ENCODE results near the gene IGF2BP3.
A peak's percentile ranks its signal among the peaks of the same experiment; 100 is the strongest.

IGF2BP3 gene

DNA sequence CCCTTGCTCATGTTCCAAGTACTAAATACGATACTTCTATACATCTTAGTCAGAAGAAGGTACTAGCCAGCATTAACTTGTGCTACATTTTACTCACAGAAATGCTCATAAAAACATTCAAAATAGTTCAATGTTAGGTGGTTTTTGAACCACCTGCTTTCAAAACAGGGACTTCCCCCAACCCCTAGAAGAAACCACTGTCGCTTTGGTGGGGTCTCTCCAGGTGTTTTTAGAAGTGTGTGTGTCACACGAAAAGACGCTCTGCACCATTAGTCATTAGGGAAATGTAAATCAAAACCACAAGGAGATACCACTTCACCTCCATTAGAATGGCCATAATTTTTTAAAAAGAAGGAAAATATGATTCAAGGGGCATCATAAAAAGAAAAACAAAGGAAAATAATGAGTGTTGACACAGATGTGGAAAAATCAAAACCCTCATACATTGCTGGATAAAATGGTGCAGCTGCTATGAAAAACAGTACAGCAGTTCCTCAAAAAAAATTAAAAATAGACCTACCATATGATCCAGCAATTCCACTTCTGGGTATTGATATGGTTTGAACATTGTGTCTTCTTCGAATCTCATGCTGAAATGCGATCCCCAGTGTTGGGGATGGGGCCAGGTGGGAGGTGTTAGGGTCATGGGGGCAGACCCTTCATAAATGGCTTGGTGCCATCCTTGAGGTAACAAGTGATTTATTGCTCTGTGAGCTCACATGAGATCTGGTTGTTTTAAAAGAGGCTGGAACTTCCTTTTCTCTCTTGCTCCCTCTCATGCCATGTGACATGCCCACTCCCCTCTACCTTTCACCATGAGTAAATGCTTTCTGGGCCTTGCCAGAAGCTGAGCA lies 96.9 kb downstream of the IGF2BP3 start:
- DNase-seq (ENCODE audit: low spot score), result no peak

DNA sequence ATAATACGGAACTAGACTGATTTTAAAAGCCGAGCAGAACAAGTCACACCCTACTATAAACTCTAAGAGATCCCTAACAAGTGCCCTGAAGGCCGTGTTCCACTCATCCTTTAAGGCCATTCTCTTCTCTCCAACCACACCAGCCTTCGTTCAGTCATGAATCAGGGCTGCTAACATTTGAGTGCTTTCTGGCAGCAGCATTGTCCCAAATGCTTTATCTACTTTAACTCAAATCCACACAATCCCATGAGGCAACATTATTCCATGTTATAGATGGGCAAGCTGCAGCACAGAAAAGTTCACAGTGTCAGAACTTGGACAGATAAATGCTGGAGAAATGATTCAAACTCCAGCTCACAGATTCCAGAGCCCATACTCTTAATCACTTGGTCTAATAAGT lies 97.7 kb downstream of the IGF2BP3 start:
- no peak for DNase-seq (ENCODE audit: low spot score)

DNA sequence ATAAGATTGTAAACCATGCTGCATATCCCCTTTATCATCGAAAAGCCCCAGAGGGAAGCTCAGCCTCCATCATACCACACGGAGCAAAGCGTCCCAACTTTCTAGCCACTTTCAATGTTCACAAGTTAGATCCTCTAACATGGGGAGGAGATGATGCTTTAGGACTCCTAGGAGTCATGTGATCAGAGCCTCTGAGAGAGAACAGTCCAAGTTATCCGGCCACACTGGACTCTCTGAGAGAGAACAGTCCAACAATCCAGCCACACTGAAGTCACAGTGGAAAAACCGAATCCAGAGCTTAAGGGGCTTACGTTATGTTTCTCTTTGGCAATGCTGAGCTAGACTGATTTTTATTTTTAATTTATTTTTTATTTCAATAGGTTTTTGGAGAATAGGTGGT lies 98.6 kb downstream of the IGF2BP3 start:
- no peak for DNase-seq (ENCODE audit: low spot score)

DNA sequence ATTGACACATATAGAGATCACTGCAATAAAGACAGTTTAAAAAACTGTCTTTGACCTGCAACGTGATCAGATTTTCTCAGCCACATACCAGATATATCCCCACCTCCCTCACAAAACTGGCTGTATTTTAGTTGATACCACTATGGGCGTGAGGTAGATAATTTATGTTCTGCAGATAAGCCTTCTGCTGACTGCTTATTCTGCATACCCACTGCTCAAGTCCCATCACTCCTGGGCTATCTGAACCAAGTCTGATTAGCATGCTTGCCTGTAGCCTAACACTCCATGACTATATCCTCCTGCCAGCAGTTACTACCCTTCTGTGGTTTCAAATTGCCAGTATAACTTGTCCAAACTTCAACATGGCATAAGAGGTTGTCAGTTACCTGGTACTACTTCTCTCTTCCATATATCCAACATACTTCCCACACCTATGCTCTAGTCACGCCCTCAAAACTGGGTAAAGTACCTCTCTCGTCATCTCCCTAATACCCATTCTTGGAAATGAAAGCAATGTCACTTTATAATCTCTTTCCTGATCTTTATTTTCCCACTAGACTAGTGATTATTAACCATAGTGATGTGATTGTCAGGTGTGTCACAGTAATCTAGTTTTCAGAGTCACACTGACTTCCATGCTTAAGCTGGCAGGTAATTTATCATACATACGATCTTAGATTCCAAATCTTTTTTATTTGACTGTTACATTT lies 100.4 kb downstream of the IGF2BP3 start:
- no peak for DNase-seq (ENCODE audit: low spot score)

DNA sequence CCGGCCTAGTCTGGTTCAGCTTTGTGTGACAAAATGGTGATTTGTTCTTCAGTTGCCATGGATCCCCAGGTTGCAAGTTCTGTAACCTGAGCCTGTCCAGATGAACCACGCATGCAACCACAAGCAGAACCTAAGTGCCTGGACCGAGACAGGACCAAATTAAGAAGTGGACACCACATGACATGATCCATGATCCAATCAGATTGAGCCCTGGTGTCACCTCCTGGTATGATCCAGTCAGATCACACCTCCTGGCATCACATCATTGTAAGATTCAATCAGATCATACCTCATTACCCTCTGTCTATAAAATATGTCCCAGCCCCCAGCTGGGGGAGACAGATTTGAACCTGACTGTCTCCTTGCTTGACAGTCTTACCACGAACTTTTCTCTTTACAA lies 101.2 kb downstream of the IGF2BP3 start:
- DNase-seq (ENCODE audit: low spot score), result no peak

DNA sequence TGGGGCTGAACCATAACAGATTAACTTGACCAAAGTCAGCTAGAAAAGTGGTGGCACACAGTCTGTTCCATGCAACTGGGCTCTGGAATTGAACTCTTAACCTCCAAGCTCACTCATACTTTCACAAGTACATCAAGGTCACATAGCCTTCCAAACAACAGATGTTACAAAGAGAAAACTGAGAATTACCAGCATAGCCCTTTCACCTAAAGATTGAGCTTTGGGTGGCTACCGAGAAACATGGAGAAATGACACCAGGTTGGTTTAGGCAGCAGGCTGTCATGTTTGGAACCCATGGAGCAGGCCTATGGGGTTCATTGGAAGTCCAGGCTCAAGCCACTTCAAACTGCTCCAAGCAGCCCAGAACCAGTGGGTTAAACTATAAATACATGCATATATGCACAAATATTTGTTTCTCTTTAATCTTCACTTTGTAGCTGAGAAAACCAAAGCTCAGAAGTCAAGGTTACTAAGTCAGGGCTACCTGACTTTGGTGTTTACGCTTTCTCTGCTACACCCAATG lies 112.1 kb downstream of the IGF2BP3 start:
- no peak for DNase-seq (ENCODE audit: low spot score)

DNA sequence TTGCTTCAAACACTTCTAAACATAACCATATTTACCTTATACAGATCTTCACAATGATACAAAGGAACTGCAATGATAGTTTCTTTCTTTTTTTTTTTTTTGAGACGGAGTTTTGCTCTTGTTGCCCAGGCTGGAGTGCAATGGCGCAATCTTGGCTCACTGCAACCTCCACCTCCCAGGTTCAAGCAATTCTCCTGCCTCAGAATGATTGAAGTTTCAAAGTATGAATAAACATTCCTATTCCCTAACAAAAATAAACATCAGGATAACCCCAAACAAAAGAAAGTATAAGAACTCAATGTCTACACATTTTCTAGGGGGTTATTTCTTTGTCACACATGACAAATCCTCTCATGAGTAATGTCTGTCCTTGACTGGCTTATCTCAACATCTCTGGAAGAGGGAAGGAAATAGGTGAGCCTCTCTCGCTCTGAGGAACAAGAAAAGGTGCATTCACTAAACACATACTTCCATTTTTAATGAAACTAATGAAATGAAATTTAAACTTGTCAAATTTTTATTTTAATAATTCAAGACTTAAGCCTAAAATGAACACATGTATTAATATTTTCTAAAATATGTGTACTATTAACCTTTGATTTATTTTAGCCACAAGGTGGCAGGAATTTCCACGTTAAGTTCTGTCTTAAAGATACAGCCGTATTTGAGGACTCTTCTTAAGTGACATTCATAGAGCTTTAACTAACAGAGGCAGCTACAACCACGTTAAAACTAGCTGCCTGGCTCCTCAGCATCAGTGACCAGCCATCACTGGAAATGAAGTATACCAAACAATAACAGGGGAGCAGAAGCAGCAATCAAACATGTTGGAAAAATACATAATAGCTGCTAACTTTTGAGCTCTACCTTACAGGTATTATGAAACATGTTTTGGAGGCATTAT lies 112.8 kb downstream of the IGF2BP3 start:
- DNase-seq (ENCODE audit: low spot score), result peak; percentile 51

DNA sequence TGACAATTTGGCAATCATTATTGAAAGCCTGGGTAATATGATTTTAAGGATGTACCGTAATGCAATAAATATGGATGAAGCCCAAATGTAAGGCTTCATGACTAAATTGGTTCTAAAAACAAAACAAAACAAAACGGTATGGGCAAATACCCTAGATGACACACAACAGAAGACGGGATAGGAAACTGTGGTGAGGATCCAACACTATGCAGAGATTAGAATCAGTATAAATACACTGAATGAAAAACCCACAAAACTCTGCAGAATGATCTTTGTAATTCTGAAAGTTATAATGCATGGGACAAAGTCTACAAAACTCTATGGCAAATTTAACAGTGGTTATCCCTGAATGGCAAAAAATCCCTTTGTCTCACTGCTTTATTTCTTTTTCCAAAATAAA lies 113.6 kb downstream of the IGF2BP3 start:
- no peak for DNase-seq (ENCODE audit: low spot score)

DNA sequence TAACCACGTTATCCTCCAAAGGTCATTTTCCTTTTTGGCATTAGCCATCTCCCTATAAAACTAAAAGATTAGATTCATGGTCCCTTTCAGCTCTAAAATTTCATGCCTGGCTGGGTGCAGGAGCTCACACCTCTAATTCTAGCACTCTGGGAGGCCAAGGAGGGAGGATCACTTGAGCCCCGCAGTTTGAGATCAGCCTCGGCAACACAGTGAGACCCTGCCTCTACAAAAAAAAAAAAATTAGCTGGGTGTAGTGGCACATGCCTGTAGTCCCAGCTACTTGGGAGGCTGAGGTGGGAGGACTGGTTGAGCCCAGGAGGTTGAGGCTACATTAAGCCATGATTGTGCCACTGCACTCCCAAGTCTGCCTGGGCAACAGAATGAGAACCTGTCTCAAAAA lies 114.1 kb downstream of the IGF2BP3 start:
- DNase-seq (ENCODE audit: low spot score), result no peak

DNA sequence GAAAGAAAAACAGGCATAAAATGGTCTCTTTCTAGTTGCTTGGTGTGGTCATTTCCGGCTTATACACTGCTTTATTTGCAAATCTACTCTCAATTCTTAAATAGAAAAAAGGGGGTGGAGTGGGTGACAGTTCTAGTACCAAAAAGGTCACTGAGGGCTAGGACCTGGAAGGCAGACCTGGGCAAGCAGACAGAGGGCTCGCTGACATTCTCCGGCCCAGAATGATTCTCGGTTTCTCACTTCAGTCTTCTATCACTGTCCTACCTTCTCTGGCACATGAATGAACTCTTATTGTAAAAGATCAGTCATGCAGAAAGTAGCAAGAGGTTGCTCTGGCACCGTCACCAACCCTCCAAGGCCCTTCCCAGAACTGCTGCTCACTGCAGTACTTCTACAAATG lies 117.1 kb downstream of the IGF2BP3 start:
- no peak for DNase-seq (ENCODE audit: low spot score)

DNA sequence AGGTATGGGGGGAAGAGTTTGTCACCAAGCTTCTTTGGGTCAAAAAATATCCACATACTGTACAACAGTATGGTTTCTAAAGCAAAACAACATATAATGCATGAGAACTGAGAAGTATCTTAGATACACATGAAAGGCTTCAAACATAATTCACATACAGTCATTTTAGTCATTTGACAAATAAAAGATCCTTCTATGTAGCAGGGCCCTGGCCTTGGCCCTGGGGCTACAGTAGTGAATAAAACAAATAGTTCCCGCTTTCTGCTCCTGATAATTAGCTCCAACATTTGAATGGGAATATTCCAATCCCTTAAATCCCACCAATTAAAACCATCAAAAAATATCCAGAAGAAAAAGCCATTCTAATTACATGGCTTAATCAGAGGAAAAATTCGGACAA lies 119.8 kb downstream of the IGF2BP3 start:
- no peak for DNase-seq (ENCODE audit: low spot score)

DNA sequence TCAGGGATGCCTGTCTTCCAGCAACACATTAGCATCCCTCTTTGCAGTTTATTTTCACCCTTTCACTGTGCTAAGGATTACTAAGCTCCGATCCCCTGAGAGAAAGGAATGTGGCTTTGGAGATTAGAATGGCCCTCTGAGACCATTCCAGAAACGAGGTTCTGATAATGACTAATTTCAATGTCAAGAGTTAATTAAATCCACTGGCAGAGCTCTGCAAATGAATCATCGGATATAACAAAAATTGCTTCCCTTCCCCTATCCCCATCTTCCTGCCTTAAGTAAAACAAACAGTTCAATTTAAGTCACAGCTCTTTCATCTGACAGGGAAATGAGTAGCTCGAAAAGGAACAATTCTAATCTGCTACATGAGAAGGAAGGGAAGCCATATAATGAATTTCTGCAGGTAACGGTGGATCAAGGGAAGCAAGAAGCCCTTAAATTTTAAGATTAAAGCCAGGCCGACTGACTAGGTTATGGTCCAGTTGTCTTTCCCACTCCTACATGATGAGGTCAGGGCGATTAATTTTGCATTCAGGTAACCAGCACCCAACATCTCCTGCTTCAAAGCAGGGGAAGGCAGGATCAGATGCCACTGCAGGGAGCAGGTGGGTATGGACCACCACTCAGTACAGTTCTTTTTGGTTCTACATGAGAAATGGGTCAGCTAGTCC lies 120.7 kb downstream of the IGF2BP3 start:
- DNase-seq (ENCODE audit: low spot score), result no peak

DNA sequence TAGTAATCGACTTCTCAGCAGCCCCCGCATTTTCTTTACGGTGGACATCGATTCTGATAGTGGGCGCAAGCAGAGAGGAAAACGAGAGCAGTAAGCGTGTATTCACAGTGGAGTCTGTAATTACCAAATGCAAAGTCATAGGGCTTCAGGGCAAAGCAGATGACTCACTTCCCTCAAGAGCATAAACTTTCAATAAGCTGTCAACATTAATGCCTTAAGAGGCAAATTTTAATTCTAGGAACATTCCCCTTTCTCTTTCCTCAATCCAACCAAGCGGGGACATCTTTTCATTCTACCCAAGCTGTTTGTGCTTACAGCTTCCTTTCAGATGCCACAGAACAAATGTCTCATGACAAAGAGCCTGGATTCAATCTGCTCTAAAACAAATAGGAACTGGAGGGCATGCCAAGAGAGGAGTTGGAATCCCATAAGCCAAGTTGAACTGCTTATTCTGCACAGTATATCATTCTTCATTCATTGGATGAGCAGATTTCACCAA lies 122.6 kb downstream of the IGF2BP3 start:
- no peak for DNase-seq (ENCODE audit: low spot score)

DNA sequence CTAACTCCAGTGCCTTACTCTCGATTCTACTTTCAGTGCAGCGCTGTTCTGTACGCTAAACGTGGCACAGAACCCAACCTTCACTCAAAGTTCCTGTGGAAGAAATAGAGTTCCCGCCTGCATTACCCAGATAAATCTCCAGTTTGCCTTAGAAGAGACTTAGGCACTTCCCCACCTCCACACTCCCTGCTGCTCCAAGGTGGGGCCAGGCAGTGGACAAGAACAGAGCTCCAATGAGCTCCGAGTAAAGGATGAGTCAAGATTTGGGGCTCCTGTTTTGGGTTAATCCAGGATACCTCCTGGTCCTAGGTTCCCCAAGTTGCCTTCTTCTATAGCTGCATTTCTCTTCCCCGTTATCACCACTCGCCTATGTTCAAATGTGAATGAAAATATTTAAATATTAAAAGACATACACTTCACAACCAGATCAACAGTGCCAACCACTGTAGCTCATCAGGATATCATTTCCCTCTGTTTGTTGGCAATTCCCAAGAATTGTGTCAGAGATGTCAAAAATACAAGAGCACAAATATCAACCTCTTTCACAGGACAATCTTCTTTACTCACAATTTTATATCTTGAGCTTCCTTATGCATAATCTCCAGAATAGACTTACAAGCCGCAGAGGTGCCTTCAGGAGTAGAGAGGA lies 123.1 kb downstream of the IGF2BP3 start:
- DNase-seq (ENCODE audit: low spot score), result no peak

DNA sequence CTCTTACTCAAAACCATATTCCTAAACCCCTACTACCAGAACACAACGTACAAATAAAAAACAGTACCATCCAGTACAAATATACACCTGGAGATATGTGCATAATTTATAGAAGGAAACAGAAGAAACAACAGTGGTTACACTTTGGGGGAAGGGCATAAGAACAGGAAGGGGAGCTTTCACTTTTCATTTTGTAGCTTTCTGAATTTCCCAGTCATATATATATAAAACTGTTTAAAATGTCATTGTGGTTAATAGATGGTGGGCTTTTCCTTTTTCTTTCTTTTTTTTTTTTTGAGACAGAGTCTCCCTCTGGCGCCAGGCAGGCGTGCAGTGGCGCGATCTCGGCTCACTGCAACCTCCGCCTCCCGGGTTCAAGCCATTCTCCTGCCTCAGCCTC lies 124.0 kb downstream of the IGF2BP3 start:
- no peak for DNase-seq (ENCODE audit: low spot score)

DNA sequence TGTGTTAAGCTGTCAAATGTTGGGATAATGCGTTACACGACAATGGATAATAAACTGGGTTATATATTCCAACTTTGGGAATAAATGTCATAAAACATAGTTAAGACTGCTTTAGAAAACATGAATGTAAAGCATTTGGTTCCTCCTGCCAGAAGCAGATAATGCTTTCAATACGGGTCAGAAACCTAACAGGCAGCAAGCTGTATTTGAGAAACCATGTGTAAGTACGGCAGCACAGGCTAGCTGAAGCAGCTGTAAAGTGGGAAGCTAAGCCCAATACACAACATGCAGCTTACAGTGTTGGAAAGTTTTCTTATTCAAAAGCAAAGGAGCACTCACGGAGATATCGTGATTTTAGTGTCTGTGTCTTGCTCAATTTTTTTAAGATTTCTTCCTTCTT lies 124.7 kb downstream of the IGF2BP3 start:
- DNase-seq (ENCODE audit: low spot score), result no peak

DNA sequence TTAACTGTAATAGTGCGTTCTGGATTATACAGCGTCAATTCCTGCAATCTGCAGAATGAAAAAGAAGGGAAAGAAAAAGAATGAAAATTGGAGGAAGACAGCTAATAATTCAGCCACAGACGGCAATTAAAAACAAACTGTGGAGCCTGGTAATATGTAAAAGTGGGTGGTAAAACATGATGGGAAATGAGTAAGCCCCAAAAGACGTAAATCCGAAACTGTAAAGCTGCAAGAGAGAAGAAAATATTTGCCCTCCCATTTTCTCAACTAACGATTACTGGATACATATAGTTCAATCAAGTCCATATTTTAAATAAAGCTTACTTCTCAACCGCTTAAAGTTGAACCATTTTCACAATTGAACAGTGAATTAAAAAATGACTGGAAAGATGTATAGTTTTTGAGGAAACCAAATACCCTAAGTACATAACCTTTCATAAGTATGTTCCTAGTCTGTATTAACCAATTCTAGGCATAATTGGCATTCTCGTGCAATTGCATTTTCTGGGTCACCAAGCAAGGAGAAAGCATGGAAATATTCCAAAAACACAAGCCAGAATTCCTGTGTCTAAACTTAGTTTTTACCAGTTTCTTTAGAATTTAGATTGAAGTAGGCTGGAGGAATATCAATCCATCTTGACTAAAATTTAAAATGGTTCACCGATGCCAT lies 126.3 kb downstream of the IGF2BP3 start:
- DNase-seq (ENCODE audit: low spot score), result no peak

DNA sequence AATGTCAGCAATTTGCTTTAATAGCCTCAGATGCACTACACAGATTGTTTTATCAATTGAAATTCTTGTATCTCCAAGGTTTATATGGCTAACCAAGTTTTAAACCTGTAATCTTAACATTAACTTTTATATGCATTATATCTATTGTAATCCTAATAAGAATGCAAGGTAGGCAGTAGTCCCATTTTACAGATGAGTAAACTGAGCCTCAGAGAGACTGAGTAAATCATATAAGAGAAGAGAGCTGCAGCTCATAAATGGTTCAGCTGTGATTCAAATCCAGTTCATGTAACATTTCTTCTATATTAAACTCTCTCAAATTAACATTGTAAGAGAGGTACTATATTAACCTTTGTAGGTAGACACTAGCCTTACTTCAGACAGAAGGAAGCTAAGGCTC lies 127.2 kb downstream of the IGF2BP3 start:
- no peak for DNase-seq (ENCODE audit: low spot score)

DNA sequence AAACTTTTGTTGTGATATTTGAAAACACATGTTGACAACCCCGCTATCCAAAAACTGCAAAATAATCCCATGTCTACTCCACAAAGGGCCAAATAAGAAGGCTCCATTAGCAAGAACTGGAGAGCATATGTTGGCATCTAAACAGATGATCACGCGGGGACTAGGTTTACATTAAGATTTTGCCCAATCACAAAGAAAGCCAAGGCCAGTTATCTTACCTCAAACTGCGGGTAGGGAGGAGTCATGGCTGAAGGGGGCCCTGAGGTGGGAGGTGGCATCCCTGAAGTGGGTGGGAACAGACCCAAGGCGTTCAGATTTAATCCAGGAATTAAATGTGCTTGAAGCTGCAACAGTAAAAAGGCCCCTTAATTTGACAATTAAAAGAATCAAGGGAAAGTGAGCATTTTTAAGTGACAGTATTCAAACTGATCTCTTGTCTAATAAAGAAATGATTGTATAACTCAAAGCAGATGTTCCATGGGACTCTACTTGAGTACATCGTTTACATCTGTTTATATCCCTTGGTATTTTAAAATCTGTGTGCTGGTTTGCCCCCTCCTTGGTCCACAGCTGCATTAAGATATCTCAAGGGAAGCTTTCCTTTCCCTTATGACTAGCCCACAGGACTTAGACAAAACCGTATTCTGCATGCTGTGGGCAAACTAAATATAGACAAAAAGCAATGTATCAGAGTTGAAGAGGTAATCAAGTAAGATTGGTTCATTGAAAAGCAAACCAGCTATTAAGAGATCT lies 128.3 kb downstream of the IGF2BP3 start:
- DNase-seq (ENCODE audit: low spot score), result no peak

DNA sequence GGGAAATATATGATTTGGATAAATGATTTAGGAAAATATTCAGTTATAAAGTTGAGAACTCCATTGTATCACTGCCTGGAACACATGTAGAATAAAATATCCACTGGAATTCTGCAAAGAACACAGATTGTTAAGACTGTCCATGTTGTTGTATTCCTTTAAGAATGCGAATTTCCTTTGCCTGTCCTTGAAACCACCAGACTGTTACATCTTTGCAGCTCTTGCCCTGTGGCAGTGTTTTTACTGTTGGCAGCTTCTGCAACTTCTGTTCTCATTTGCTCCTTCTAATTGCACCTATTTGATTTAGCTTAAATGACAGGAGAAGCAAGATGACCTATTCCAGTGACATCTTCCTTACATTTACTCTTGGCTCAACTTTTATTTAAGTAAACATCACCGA lies 131.4 kb downstream of the IGF2BP3 start:
- no peak for DNase-seq (ENCODE audit: low spot score)
